ENCODE measurements around the gene SLC25A21. TPM values are rescaled to one million over a fixed set of nuclear protein-coding genes. Genes with fewer than 3 reads are reported as not detected.

SLC25A21 gene
- polyA plus RNA-seq, 1 experiment = 0.50 TPM

DNA sequence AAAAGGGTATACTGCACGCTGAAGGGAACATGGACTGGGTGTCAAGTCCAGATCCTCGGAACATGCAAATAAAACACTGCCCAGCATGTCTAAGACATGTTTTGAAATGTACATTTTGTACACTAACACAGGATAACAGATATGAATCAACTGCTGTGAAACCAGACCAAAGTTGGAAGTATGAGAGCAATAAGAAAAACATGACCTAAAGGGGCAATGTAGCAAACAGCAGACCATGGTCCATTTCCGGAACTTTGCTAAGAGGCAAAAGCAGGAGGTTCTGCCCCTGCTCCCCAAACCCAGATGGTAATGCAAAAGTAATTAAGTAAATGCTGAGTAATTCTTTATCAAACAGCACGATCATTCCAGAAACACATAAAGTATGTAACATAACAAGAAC, 125.2 kb downstream of the SLC25A21 start:
- no peak for DNase-seq (ENCODE audit: low read depth)
- CTCF ChIA-PET = no interaction called here
- POLR2A ChIA-PET = no interaction called here
- TF ChIP-seq, protein P1, sequence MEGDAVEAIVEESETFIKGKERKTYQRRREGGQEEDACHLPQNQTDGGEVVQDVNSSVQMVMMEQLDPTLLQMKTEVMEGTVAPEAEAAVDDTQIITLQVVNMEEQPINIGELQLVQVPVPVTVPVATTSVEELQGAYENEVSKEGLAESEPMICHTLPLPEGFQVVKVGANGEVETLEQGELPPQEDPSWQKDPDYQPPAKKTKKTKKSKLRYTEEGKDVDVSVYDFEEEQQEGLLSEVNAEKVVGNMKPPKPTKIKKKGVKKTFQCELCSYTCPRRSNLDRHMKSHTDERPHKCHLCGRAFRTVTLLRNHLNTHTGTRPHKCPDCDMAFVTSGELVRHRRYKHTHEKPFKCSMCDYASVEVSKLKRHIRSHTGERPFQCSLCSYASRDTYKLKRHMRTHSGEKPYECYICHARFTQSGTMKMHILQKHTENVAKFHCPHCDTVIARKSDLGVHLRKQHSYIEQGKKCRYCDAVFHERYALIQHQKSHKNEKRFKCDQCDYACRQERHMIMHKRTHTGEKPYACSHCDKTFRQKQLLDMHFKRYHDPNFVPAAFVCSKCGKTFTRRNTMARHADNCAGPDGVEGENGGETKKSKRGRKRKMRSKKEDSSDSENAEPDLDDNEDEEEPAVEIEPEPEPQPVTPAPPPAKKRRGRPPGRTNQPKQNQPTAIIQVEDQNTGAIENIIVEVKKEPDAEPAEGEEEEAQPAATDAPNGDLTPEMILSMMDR (IDR thresholded peaks at IDR 0.05; ENCODE audit: insufficient read depth, low read depth, low read length) = no peak
- Histone ChIP-seq H3K27me3 (ENCODE audit: control insufficient read depth, insufficient read depth, low read length) (no peaks in the 10 kb centered on the region), H3K4me3 (ENCODE audit: low read depth, low read length) (no peak overlapping the region), H3K36me3 (ENCODE audit: control insufficient read depth, insufficient read depth, low read length) (no peaks in the 10 kb centered on the region)

DNA sequence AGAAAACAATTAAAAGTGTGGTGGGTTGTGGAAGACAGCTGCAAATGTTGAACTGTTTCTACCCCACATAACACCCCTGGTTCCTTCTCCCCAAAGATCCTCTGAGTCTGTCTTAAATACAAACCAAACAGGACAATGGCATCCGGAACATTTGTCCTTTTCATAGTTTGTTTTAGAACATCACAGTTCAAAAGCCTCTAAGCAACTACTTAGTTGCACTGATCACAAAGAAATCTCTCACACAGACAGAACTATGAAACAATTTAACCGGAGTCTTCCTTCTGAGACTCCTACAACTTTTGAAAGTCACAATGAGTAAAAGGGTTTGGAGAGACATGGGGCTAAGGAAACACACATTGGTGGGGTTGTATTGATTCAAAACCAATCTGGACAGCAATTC, 125.6 kb downstream of the SLC25A21 start:
- Histone ChIP-seq H3K36me3 (ENCODE audit: control insufficient read depth, insufficient read depth, low read length) (no peaks in the 10 kb centered on the region), H3K4me3 (ENCODE audit: low read depth, low read length) (no peak overlapping the region), H3K27me3 (ENCODE audit: control insufficient read depth, insufficient read depth, low read length) (no peaks in the 10 kb centered on the region)
- TF ChIP-seq, protein P1 (IDR thresholded peaks at IDR 0.05; ENCODE audit: insufficient read depth, low read depth, low read length) = no peak
- no peak for DNase-seq (ENCODE audit: low read depth)
- POLR2A ChIA-PET = no interaction called here
- CTCF ChIA-PET = no interaction called here

DNA sequence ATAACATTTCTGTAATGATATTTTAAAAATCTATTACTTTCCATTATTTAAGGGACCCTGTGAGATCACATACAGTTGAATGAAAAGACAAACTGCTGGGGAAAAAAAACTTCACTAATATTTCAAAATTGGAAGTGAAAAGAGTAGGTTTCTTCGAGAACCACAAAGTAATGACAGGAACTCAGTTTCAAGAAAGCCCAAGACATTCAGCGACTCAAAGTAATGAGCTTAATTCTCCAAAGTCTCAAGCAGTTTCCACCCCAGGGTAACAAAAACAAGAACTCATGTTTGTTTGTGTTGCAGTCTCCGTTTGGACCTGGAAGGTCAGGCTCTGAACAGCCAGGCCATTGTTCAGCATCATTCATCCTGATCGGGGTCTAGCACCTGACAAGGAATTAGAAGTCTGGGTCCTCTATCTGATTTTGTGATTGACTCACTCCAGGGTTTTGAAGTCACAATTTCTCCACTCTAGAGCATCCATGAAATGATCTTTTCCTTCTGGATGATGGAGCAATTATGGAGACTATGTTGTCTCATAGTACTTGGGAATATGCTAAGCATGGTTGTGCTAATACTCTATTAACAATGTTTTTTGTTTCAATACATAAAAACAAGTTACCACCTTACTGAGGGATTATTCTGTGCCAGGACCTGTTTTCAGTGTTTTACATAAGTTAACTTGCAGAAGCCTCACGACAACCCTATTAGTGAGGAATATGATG, 126.9 kb downstream of the SLC25A21 start:
- POLR2A ChIA-PET = no interaction called here
- no peaks in the 10 kb centered on the region for H3K36me3 ChIP-seq (ENCODE audit: control insufficient read depth, insufficient read depth, low read length)

DNA sequence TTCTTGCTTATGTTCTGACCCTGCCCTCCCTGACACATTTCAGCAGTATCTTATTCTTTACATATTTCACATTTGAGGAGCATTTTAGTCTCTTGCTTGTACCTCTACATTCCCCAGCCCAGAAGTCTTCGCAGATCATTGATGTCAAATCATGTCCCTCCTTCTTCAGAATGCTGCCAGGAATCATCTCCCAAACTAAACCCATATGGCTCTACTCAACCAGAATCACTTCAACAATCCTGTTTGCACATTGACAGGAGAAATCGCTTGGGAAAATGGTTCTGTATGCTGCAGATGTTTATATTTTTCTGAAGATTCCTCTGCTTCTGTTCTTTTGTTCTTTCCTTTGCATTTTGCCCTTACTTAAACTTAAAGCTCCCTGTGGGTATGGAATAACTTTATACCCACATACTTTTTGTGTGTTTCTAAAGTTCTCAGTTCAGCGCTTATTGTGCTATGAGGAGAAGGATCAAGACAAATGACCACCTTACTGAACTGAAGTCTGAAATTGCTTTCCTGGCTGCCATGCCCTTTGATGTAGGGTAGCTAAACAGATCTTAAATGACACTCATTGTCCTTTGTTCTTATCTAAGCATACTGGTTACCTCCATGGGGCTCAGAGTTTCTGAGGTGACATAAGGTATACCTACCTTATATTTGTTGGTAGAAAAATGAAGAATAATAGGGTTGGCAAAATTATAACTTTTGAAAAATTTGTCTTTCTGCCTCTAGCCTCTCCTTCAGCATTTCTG, 134.6 kb downstream of the SLC25A21 start:
- no peak overlapping the region for H3K4me3 ChIP-seq (ENCODE audit: low read depth, low read length)
- TF ChIP-seq, protein P1 (IDR thresholded peaks at IDR 0.05; ENCODE audit: insufficient read depth, low read depth, low read length) = no peak
- DNase-seq (ENCODE audit: low read depth) = no peak
- ChIA-PET CTCF (no interaction called here), POLR2A (no interaction called here)
- H3K27me3 ChIP-seq (ENCODE audit: control insufficient read depth, insufficient read depth, low read length) = no peaks in the 10 kb centered on the region
- H3K36me3 ChIP-seq (ENCODE audit: control insufficient read depth, insufficient read depth, low read length) = no peaks in the 10 kb centered on the region

More for the DNA sequence above, 126.9 kb downstream of the SLC25A21 start:
- CTCF ChIA-PET = no interaction called here
- Histone ChIP-seq H3K4me3 (ENCODE audit: low read depth, low read length) (no peak overlapping the region), H3K27me3 (ENCODE audit: control insufficient read depth, insufficient read depth, low read length) (no peaks in the 10 kb centered on the region)
- no peak for DNase-seq (ENCODE audit: low read depth)
- TF ChIP-seq, protein P1 (IDR thresholded peaks at IDR 0.05; ENCODE audit: insufficient read depth, low read depth, low read length) = no peak

DNA sequence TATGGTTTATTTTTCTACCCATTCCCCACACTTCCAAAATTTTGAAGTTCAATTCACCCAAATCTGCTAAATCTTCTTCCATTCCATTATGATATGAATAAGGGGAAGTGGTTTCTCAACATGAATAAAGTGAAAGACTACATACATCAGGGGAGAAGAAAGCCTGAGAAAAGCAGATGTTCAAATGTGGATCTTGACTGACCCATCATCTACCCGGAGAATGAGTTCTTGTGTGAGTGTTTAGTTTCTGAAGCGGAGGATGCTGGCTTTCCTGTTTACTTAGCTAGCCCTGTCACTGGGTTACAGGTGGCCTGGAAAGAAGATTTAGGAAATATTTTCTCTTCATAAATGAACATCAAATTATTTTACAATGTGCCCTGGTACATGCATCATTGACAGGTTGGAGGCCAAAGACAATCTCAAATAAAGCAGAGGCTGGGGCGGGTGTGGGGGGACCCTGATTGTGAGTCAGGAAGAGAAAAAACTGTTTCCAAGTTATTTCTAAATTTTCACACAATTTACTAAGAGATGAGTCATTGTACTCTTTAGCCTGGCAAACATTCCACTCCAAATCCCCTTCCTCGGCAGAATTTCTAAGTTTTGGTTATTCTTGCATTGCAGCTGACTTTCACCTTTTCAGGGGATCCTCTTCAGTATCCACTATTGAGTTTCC, 135.6 kb downstream of the SLC25A21 start:
- Histone ChIP-seq H3K4me3 (ENCODE audit: low read depth, low read length) (no peak overlapping the region), H3K36me3 (ENCODE audit: control insufficient read depth, insufficient read depth, low read length) (no peaks in the 10 kb centered on the region), H3K27me3 (ENCODE audit: control insufficient read depth, insufficient read depth, low read length) (no peaks in the 10 kb centered on the region)
- CTCF ChIA-PET = interaction anchor here (0.8 kb wide), 1 partner anchor 309 kb away, joined by 3 read pairs; no protein-coding TSS in a partner anchor
- POLR2A ChIA-PET = interaction anchor here (0.6 kb wide), 1 partner anchor 1222 kb away, joined by 4 read pairs; no protein-coding TSS in a partner anchor
- no peak for DNase-seq (ENCODE audit: low read depth)
- TF ChIP-seq, protein P1 (IDR thresholded peaks at IDR 0.05; ENCODE audit: insufficient read depth, low read depth, low read length) = no peak
